PC-9 (cell line): Measurements from ENCODE around the gene EML2. TPM values are rescaled to one million over a fixed set of nuclear protein-coding genes. Genes with fewer than 3 reads are reported as not detected.
A peak's percentile ranks its signal among the peaks of the same experiment; 100 is the strongest.

Experiments
- BruUV-seq: library from RNA; stranded (reverse); fragments of 400-500 nt; replicated peaks from 2 replicates; lab custom pipeline; 2021; lab: Mats Ljungman, UMichigan
- CTCF ChIA-PET: fragments of 300-600 bp; sonication (Branson Sonifier 250); formaldehyde crosslinking; loops from one replicate; lab custom pipeline; 2022; ENCODE audit warnings: antibody characterized with exemption; lab: Charles Lee
- POLR2A ChIA-PET: fragments of 300-600 bp; sonication (Branson Sonifier 250); formaldehyde crosslinking; loops from one replicate; lab custom pipeline; 2022; ENCODE audit warnings: antibody characterized with exemption; ENCODE audit not compliant: unreplicated experiment; lab: Charles Lee
- DNase-seq, 2 experiments: peaks; one replicate each; pipeline versions ENCODE4 v3.0.0 to v3.0.0-alpha.2; 2015 to 2022; ENCODE audit warnings: mixed read lengths in 1 of 2
- H2AFZ ChIP-seq: fragments of 200-600 bp; sonication (generic); 2 replicates; pipeline ENCODE4 v1.8.1; 2017; ENCODE audit warnings: antibody characterized with exemption
- H3F3A ChIP-seq: fragments of 200-600 bp; sonication (generic); 2 replicates; pipeline ENCODE4 v1.8.1; 2017; ENCODE audit warnings: antibody characterized with exemption, mild to moderate bottlenecking, low read depth; ENCODE audit not compliant: insufficient read depth
- H3K27ac ChIP-seq: fragments of 200-600 bp; sonication (generic); 2 replicates; pipeline ENCODE4 v1.6.1; 2016; ENCODE audit warnings: mixed run types
- H3K27me3 ChIP-seq: fragments of 200-600 bp; sonication (generic); 2 replicates; pipeline ENCODE4 v1.6.1; 2016; ENCODE audit warnings: low read depth, mixed run types; ENCODE audit not compliant: insufficient read depth
- H3K36me3 ChIP-seq: fragments of 200-600 bp; sonication (generic); 2 replicates; pipeline ENCODE4 v1.6.1; 2016; ENCODE audit warnings: low read depth, mixed run types
- H3K4me1 ChIP-seq: fragments of 200-600 bp; sonication (generic); replicated peaks from 2 replicates; pipeline ENCODE4 v1.6.1; 2016; ENCODE audit warnings: mixed run types; ENCODE audit not compliant: insufficient read depth
- H3K4me2 ChIP-seq: fragments of 200-600 bp; sonication (generic); 2 replicates; pipeline ENCODE4 v1.6.1; 2017; ENCODE audit warnings: mixed run types
- H3K4me3 ChIP-seq: fragments of 200-600 bp; sonication (generic); 2 replicates; pipeline ENCODE4 v1.6.1; 2016; ENCODE audit warnings: mixed run types
- H3K79me2 ChIP-seq: fragments of 200-600 bp; sonication (generic); 2 replicates; pipeline ENCODE4 v1.6.1; 2017; ENCODE audit warnings: low read depth, mixed run types
- H3K9me2 ChIP-seq: fragments of 200-600 bp; sonication (generic); 2 replicates; pipeline ENCODE4 v1.8.1; 2017; ENCODE audit warnings: mild to moderate bottlenecking; ENCODE audit not compliant: insufficient read depth
- H3K9me3 ChIP-seq: fragments of 200-600 bp; sonication (generic); 2 replicates; pipeline ENCODE4 v1.8.1; 2016; ENCODE audit warnings: low read depth; ENCODE audit not compliant: insufficient read depth
- H4K20me1 ChIP-seq: fragments of 200-600 bp; sonication (generic); 2 replicates; pipeline ENCODE4 v1.8.1; 2017; ENCODE audit not compliant: insufficient read depth
- EZH2 ChIP-seq: fragments of 200-600 bp; sonication (generic); IDR thresholded peaks from 2 replicates; pipeline ENCODE4 v1.8.0; 2017; ENCODE audit warnings: antibody characterized with exemption, low read depth
- intact Hi-C: fragments of 100-400 bp; cut with micrococcal nuclease; formaldehyde crosslinking; loops from one replicate; pipeline ENCODE4 v1.10.0; 2022; ENCODE audit not compliant: unreplicated experiment
- total RNA-seq: library from RNA; stranded (reverse); gene quantifications from 2 replicates; pipeline ENCODE4 v1.2.3, GENCODE V29; 2021
- TF ChIP-seq, protein P1 (sequence below): fragments of 200-600 bp; sonication (generic); conservative IDR thresholded peaks from 2 replicates; pipeline ENCODE4 v1.6.1; 2017; ENCODE audit warnings: mixed run types, antibody characterized with exemption, mild to moderate bottlenecking, moderate library complexity

The EML2 gene
- total RNA-seq, 1 experiment from 2014 or later: 61.7 TPM

- BruUV-seq: no TSS peak
- Histone ChIP-seq H3K36me3 (no peaks in the 10 kb centered on the region), H3K9me2 (no peaks in the 10 kb centered on the region), H2AFZ (peak overlapping the region; percentile 81), H4K20me1 (no peaks in the 10 kb centered on the region), H3K27me3 (no peaks in the 10 kb centered on the region), H3F3A (peaks cover 65% of the 10 kb centered on the region), H3K79me2 (no peaks in the 10 kb centered on the region; the same call in 1 of the 2 replicates), H3K9me3 (no peaks in the 10 kb centered on the region), H3K4me1 (peaks cover 38% of the 10 kb centered on the region), H3K27ac (peak overlapping the region; percentile 88), H3K4me3 (peak overlapping the region; percentile 57; the same call in 1 of the 2 replicates), H3K4me2 (peak overlapping the region; percentile 87)
- ChIA-PET POLR2A (interaction anchor here (0.6 to 1.0 kb wide), 6 partner anchors 10 to 132 kb away, joined by 3 to 23 read pairs (median 9); no protein-coding TSS in a partner anchor), CTCF (interaction anchor here (0.5 to 2.9 kb wide), 10 partner anchors 10 to 457 kb away, joined by 3 to 20 read pairs (median 7); partner anchors contain the start of genes QPCTL and SNRPD2)
- intact Hi-C loops: loop anchor here (5.0 kb wide), 1 partner anchor 134 kb away; the partner anchor contains the start of gene VASP
- no peak for DNase-seq
- no peak for TF ChIP-seq EZH2
- TF ChIP-seq, protein P1, sequence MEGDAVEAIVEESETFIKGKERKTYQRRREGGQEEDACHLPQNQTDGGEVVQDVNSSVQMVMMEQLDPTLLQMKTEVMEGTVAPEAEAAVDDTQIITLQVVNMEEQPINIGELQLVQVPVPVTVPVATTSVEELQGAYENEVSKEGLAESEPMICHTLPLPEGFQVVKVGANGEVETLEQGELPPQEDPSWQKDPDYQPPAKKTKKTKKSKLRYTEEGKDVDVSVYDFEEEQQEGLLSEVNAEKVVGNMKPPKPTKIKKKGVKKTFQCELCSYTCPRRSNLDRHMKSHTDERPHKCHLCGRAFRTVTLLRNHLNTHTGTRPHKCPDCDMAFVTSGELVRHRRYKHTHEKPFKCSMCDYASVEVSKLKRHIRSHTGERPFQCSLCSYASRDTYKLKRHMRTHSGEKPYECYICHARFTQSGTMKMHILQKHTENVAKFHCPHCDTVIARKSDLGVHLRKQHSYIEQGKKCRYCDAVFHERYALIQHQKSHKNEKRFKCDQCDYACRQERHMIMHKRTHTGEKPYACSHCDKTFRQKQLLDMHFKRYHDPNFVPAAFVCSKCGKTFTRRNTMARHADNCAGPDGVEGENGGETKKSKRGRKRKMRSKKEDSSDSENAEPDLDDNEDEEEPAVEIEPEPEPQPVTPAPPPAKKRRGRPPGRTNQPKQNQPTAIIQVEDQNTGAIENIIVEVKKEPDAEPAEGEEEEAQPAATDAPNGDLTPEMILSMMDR: no peak
Observed at GRCh38 chr19:45640849-45641273, 1.7 kb upstream of the EML2 start.

GRCh38 chr19:45637890-45638667 is 1.1 kb downstream of the EML2 start:
- CTCF ChIA-PET: interaction anchor here (0.5 kb wide), 1 partner anchor 7 kb away, joined by 12 read pairs; no protein-coding TSS in a partner anchor

GRCh38 chr19:45636902-45637301 is 2.3 kb downstream of the EML2 start:
- intact Hi-C loops: no loop called here
- Histone ChIP-seq H3K4me1 (peaks cover 40% of the 10 kb centered on the region), H3K27ac (no peak overlapping the region), H3K36me3 (no peaks in the 10 kb centered on the region), H3K4me2 (no peak overlapping the region), H3K27me3 (no peaks in the 10 kb centered on the region), H3F3A (peaks cover 52% of the 10 kb centered on the region), H2AFZ (no peak overlapping the region), H3K9me3 (no peaks in the 10 kb centered on the region), H3K4me3 (no peak overlapping the region), H4K20me1 (no peaks in the 10 kb centered on the region), H3K79me2 (no peaks in the 10 kb centered on the region; the same call in 1 of the 2 replicates), H3K9me2 (no peaks in the 10 kb centered on the region)
- POLR2A ChIA-PET: no interaction called here
- no peak for TF ChIP-seq EZH2
- TF ChIP-seq, protein P1: no peak
- CTCF ChIA-PET: interaction anchor here (0.8 kb wide), 1 partner anchor 43 kb away, joined by 4 read pairs; no protein-coding TSS in a partner anchor
- no TSS peak for BruUV-seq
- DNase-seq: no peak

More at GRCh38 chr19:45637890-45638667, 1.1 kb downstream of the EML2 start:
- Histone ChIP-seq H3K27me3 (no peaks in the 10 kb centered on the region), H4K20me1 (no peaks in the 10 kb centered on the region), H3K27ac (no peak overlapping the region), H3K36me3 (no peaks in the 10 kb centered on the region), H3K4me2 (peak overlapping the region; percentile 86), H2AFZ (no peak overlapping the region), H3K4me1 (peaks cover 39% of the 10 kb centered on the region), H3K79me2 (no peaks in the 10 kb centered on the region; the same call in 1 of the 2 replicates), H3K9me3 (no peaks in the 10 kb centered on the region), H3K9me2 (no peaks in the 10 kb centered on the region), H3K4me3 (peak overlapping the region; percentile 77; the same call in 1 of the 2 replicates), H3F3A (peaks cover 55% of the 10 kb centered on the region)
- no TSS peak for BruUV-seq
- POLR2A ChIA-PET: interaction anchor here (0.5 kb wide), 1 partner anchor 9 kb away, joined by 4 read pairs; no protein-coding TSS in a partner anchor
- intact Hi-C loops: no loop called here
- no peak for TF ChIP-seq EZH2
- TF ChIP-seq, protein P1: no peak
- peak in 1 of 2 experiments; percentile 44 for DNase-seq
